GM23248 (cell line): Measurements from ENCODE around the gene CFAP61. TPM values are rescaled to one million over a fixed set of nuclear protein-coding genes. Genes with fewer than 3 reads are reported as not detected.
A peak's percentile ranks its signal among the peaks of the same experiment; 100 is the strongest.

Experiments
- DNase-seq: peaks from one replicate; pipeline ENCODE4 v3.0.0-alpha.2; 2015
- H2AFZ ChIP-seq: fragments of 200-600 bp; sonication (generic); 2 replicates; pipeline ENCODE4 v1.6.1; 2016; ENCODE audit warnings: antibody characterized with exemption
- H3F3A ChIP-seq: fragments of 200-600 bp; sonication (generic); 2 replicates; pipeline ENCODE4 v1.6.1; 2016; ENCODE audit warnings: mild to moderate bottlenecking, antibody characterized with exemption, mixed run types; ENCODE audit not compliant: insufficient read depth
- H3K27ac ChIP-seq: fragments of 200-600 bp; sonication (generic); 2 replicates; pipeline ENCODE4 v1.5.1; 2016; ENCODE audit warnings: mild to moderate bottlenecking
- H3K27me3 ChIP-seq: fragments of 200-600 bp; sonication (generic); replicated peaks from 2 replicates; pipeline ENCODE4 v1.6.1; 2016; ENCODE audit warnings: mild to moderate bottlenecking; ENCODE audit not compliant: insufficient read depth
- H3K36me3 ChIP-seq: fragments of 200-600 bp; sonication (generic); 2 replicates; pipeline ENCODE4 v1.6.1; 2016; ENCODE audit warnings: low read depth, mild to moderate bottlenecking
- H3K4me1 ChIP-seq: fragments of 200-600 bp; sonication (generic); 2 replicates; pipeline ENCODE4 v1.6.1; 2016; ENCODE audit warnings: mild to moderate bottlenecking; ENCODE audit not compliant: insufficient read depth
- H3K4me2 ChIP-seq: fragments of 200-600 bp; sonication (generic); one replicate; pipeline ENCODE4 v1.6.1; 2016; ENCODE audit warnings: mild to moderate bottlenecking; ENCODE audit not compliant: unreplicated experiment
- H3K4me3 ChIP-seq: fragments of 200-600 bp; sonication (generic); 2 replicates; pipeline ENCODE4 v1.5.1; 2016; ENCODE audit warnings: mild to moderate bottlenecking
- H3K79me2 ChIP-seq: fragments of 200-600 bp; sonication (generic); 2 replicates; pipeline ENCODE4 v1.6.1; 2016; ENCODE audit warnings: mild to moderate bottlenecking; ENCODE audit not compliant: insufficient read depth
- H3K9ac ChIP-seq: fragments of 200-600 bp; sonication (generic); 2 replicates; pipeline ENCODE4 v1.6.1; 2016; ENCODE audit warnings: mild to moderate bottlenecking
- H3K9me2 ChIP-seq: fragments of 200-600 bp; sonication (generic); 2 replicates; pipeline ENCODE4 v1.6.1; 2016; ENCODE audit warnings: mixed run types, mild to moderate bottlenecking, moderate library complexity; ENCODE audit not compliant: insufficient read depth
- H3K9me3 ChIP-seq: fragments of 200-600 bp; sonication (generic); one replicate; pipeline ENCODE4 v1.6.1; 2017; ENCODE audit warnings: low read depth
- H4K20me1 ChIP-seq: fragments of 200-600 bp; sonication (generic); 2 replicates; pipeline ENCODE4 v1.6.0; 2016; ENCODE audit not compliant: insufficient read depth
- EZH2 ChIP-seq: fragments of 200-600 bp; sonication (generic); IDR thresholded peaks from 2 replicates; pipeline ENCODE4 v1.6.1; 2018; ENCODE audit warnings: antibody characterized with exemption, mild to moderate bottlenecking; ENCODE audit not compliant: insufficient read depth, poor library complexity, severe bottlenecking
- EZH2phosphoT487 ChIP-seq: fragments of 200-600 bp; sonication (generic); IDR thresholded peaks from 2 replicates; pipeline ENCODE4 v1.6.1; 2018; ENCODE audit warnings: antibody characterized with exemption, moderate library complexity, mild to moderate bottlenecking, low read depth; ENCODE audit not compliant: insufficient read depth
- WGBS, 2 experiments: methylation state at CpG; one replicate each; pipeline ENCODE4 v1.1.6; 2015 to 2017; ENCODE audit warnings: low lambda C conversion rate in 2 of 2, low coverage in 1 of 2; ENCODE audit errors: missing lambda C conversion rate in 2 of 2; 5-methylcytosine and 5-hydroxymethylcytosine counted together
- in situ Hi-C: fragments of 300-500 bp; cut with MboI; formaldehyde crosslinking; loops from 2 replicates; pipeline ENCODE4 v1.15.0; 2020
- polyA plus RNA-seq: library from polyadenylated mRNA; unstranded; fragments of >200 nt; fragmentation: Nextera tagmentation; extraction: Ambion mirVana; gene quantifications from 2 replicates; pipeline ENCODE4 v1.2.1, GENCODE V29; 2016
- total RNA-seq: library from RNA; depleted of rRNA; stranded (reverse); fragments of >200 nt; shearing (Covaris generic); gene quantifications from 2 replicates; pipeline ENCODE4 v1.2.3, GENCODE V29; 2014

Gene CFAP61
- total and polyA plus RNA-seq, 2 experiments from 2014 or later, result not detected

DNA sequence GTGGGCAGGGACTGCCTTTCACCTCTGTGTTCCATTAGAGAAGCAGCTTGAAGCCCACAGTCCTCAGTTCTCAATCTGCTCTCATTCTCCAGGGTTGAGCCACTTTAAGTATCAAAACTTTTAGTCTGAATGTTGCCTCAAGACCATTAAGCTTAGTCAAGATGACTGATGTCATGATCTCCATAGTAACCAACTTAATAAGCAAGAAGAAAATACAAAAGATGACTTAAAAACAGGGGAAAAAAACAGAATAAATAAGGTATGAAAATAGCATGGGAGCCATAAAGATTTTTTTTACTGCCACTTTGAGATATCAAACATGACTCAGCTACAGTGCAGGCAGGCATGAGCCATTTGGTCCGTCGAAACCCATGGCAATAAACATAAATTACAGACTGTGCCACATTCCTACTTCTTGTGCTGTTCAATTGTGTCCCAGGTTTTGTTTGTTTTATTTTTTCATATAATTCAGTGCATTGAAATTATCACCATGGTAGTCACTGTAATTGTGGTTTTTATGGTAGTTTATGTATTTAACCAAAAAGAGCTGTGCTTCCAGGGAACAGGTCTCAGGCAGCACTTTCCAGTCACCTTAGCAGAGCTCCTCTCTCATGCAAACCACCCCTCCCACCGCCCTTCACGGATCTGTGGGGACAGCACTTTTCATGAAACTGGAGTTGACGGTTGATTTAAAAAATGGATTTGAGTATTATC, 159.1 kb downstream of the CFAP61 start:
- Histone ChIP-seq H3K4me2 (no peak overlapping the region), H3K27me3 (peaks cover 6% of the 10 kb centered on the region; the same call in 1 of the 2 replicates), H3K36me3 (no peaks in the 10 kb centered on the region), H3K27ac (no peak overlapping the region), H3K9me3 (no peaks in the 10 kb centered on the region), H2AFZ (no peak overlapping the region), H3K9me2 (no peaks in the 10 kb centered on the region), H3K4me1 (no peaks in the 10 kb centered on the region; the same call in 1 of the 2 replicates), H3K79me2 (no peaks in the 10 kb centered on the region), H3K9ac (no peak overlapping the region), H3K4me3 (no peak overlapping the region), H4K20me1 (no peaks in the 10 kb centered on the region), H3F3A (no peaks in the 10 kb centered on the region)
- peak; percentile 48 for DNase-seq
- TF ChIP-seq EZH2phosphoT487 (no peak), EZH2 (no peak)
- in situ Hi-C loops, result no loop called here
- 42 to 47% methylated on average over 5 of the region's 5 CpGs for WGBS, 2 experiments

DNA sequence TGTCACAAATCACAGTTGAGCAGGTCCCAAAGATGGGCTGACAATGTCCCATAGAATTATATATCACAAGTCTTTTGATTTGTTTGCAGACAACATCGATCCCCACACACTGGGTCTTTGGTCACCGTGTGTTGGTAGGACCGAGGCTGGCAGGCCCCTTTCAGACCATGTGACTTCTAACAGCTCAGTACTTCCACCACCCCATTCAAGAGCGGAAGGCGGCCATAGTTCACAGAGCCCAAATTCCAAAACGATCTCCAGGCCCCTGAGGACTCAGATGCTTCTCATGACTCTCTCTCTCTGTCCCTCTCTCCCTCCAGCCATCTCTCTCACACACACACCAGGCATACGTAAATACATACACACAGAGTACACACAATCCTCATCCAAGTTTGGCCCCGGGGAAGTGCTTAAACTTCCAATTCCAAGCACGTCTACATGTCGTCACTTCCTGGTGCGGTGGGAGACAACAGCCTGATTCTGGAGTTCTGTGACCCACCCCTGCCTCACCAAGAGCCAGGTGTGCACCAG, 159.7 kb downstream of the CFAP61 start:
- Histone ChIP-seq H3K4me2 (no peak overlapping the region), H3K4me1 (no peaks in the 10 kb centered on the region; the same call in 1 of the 2 replicates), H4K20me1 (no peaks in the 10 kb centered on the region), H2AFZ (no peak overlapping the region), H3K4me3 (no peak overlapping the region), H3K9me3 (no peaks in the 10 kb centered on the region), H3F3A (no peaks in the 10 kb centered on the region), H3K36me3 (no peaks in the 10 kb centered on the region), H3K79me2 (no peaks in the 10 kb centered on the region), H3K27ac (no peak overlapping the region), H3K9me2 (no peaks in the 10 kb centered on the region), H3K27me3 (0 out of 2 replicates have a peak, but pooled peaks cover 6% of the 10 kb centered on the region), H3K9ac (no peak overlapping the region)
- no peak for DNase-seq
- TF ChIP-seq EZH2phosphoT487 (no peak), EZH2 (no peak)
- WGBS, 2 experiments, result 79 to 83% methylated on average over 11 of the region's 11 CpGs
- in situ Hi-C loops, result no loop called here

DNA sequence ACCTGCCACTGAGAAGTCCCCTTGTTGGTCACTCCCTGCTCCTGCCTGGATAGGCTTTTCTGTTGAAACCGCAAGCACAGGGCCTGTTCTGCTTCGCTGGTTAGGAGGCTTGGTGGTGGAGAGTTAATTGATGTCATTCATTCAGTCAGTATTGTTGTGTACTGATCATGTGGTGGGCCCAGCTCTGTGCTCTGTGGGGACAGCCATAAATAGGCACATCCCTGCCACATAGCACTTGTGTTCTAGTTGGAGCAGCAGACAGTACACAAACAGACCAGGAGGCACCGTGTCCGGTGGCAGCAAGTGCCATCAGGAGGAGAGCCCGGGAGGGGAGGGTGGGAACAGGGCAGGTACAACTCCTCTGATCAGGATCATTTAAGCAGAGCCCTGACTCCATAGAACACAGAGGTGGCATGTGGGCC, 160.4 kb downstream of the CFAP61 start:
- Histone ChIP-seq H3K36me3 (no peaks in the 10 kb centered on the region), H2AFZ (no peak overlapping the region), H3K4me3 (no peak overlapping the region), H3K9ac (no peak overlapping the region), H3K4me2 (no peak overlapping the region), H4K20me1 (no peaks in the 10 kb centered on the region), H3K9me3 (no peaks in the 10 kb centered on the region), H3K4me1 (no peaks in the 10 kb centered on the region; the same call in 1 of the 2 replicates), H3F3A (no peaks in the 10 kb centered on the region), H3K27ac (no peak overlapping the region), H3K9me2 (no peaks in the 10 kb centered on the region), H3K79me2 (no peaks in the 10 kb centered on the region), H3K27me3 (0 out of 2 replicates have a peak, but pooled peaks cover 3% of the 10 kb centered on the region)
- WGBS, 2 experiments, result 56 to 59% methylated on average over 4 to 5 of the region's 5 CpGs
- DNase-seq, result no peak
- in situ Hi-C loops, result no loop called here
- no peak for TF ChIP-seq EZH2phosphoT487
- no peak for TF ChIP-seq EZH2

DNA sequence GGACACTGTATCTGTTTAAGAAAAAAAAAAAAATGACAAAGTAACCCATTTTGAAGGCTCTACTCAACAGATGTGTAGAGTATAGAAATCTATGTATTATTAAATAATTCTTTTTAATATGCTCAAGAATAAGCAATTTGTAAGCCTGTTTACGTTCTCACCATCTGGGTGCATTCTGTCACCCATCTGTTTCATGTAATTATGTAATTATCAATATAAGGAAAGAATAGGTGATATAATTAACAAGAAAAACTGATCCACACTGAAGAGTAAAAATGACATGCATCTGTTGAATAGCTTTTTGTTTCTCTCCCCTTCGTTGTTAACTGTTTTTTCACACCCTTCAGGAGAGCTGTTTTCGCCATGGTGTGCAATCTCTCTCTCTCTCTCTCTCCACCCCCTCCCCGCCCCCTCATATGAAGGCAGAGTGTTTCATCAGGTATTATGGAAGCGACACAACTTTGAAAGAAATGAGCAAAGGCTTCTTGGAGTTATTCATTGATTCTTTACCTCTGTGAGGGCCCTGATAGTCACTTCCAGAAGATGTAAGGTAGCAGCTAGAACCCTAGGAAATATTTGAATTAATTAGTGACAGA, 161.3 kb downstream of the CFAP61 start:
- Histone ChIP-seq H3K9me2 (no peaks in the 10 kb centered on the region), H3F3A (no peaks in the 10 kb centered on the region), H3K27ac (no peak overlapping the region), H3K79me2 (no peaks in the 10 kb centered on the region), H3K9me3 (no peaks in the 10 kb centered on the region), H3K36me3 (no peaks in the 10 kb centered on the region), H3K27me3 (no peaks in the 10 kb centered on the region), H3K4me3 (no peak overlapping the region), H3K4me1 (no peaks in the 10 kb centered on the region; the same call in 1 of the 2 replicates), H4K20me1 (no peaks in the 10 kb centered on the region), H2AFZ (no peak overlapping the region), H3K9ac (no peak overlapping the region), H3K4me2 (no peak overlapping the region)
- 40 to 52% methylated on average over 5 of the region's 5 CpGs for WGBS, 2 experiments
- TF ChIP-seq EZH2phosphoT487 (no peak), EZH2 (no peak)
- in situ Hi-C loops, result no loop called here
- no peak for DNase-seq
